HTR-8/SVneo (cell line): ENCODE results near the gene ASMTL.
"Not testable (repeated sequence)": the region's sequence is repeated elsewhere in the genome, so short reads cannot be mapped to it uniquely, and the experiment has no call there.

Source experiments
- DNase-seq: peaks from one replicate; pipeline ENCODE4 v3.0.0; 2011; ENCODE audit warnings: low spot score, mixed read lengths; ENCODE audit not compliant: insufficient read length
- FAIRE-seq: peaks from 2 replicates; lab custom pipeline; 2011; peaks lifted over from hg19 to GRCh38; lab: Jason Lieb, UNC

ASMTL gene

DNA sequence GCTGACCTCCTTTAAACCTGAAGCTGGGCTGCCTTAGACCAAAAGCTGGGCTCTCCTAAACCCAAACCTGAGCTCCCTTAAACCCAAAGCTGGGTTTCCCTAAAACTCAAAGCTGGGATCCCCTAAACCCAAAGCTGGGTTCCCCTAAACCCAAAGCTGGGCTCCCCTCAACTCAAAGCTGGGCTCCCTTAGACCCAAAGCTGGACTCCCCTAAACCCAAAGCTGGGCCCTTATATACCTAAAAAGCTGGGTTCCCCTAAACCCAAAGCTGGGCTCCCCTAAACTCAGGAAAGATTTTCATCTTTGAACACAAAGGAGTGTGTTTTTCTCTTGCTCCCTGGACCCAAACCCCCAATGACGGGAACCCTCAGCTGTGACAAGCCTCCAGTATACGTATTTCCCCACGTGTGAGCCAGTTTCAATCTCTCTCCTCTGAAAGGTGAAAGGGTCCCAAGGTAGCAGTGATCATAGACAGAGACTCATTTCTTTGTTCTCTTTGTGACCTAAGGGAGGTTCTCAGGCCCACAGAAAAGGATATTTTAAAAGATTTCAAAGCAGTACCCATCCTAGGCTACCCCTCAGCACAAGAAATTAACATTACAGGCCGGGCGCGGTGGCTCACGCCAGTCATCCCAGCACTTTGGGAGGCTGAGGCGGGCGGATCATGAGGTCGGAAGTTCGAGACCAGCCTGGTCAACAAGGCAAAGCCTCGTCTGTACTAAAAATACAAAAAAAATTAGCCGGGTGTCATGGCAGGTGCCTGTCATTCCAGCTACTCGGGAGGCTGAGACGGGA is 31.3 kb upstream of the ASMTL start:
- no peak for DNase-seq
- FAIRE-seq, result no peak

DNA sequence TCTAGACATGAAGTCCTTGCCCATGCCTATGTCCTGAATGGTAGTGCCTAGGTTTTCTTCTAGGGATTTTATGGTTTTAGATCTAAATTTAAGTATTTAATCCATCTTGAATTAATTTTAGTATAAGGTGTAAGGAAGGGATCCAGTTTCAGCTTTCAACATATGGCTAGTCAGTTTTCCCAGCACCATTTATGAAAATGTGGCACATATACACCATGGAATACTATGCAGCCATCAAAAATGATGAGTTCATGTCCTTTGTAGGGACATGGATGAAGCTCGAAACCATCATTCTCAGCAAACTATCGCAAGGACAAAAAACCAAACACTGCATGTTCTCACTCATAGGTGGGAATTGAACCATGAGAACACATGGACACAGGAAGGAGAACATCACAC is 29.8 kb upstream of the ASMTL start:
- not testable (repeated sequence) for FAIRE-seq, DNase-seq

DNA sequence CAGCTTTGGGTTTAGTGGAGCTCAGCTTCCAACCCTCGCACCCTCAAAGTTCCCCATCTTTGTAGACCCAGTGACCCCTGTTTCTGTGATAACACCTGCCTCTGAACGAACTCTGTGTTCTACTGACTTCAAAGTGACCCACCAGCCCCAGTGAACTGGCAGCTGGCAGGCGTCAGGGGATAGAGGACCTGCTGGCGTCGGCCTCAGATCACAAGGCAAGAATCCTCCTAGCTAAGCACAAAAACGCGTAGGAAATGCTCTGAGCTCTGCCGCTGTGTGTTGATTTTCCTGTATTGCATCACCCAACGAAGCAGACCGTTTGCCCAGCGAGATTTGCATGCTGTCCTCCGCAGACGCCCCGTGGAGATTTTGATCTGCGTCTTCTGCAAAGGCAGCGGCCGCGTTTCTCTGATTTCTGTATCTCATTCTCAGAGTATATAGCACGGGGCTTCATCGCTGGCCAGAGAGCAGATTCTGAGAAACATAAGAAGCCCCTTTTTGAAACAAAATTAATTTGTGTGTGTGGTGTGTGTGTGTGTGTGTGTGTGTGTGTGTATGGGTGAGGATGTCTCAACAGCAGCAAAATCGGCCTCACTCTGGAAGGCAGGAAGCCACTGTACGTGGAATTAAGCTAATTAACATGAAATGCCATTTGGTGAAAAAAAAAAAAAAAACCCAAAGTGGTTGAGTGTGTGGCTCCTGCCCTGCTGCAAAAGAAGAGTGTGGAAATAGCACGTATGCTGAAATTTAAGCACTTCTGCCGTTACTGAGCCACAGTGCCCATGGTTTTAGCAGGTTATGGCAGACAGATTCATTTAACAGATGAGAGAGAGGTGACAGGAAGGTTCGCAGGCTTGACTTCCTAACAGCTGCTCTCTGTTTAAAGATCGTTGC is 29.2 kb upstream of the ASMTL start:
- FAIRE-seq, result peak; percentile 75
- DNase-seq, result peak; percentile 66

DNA sequence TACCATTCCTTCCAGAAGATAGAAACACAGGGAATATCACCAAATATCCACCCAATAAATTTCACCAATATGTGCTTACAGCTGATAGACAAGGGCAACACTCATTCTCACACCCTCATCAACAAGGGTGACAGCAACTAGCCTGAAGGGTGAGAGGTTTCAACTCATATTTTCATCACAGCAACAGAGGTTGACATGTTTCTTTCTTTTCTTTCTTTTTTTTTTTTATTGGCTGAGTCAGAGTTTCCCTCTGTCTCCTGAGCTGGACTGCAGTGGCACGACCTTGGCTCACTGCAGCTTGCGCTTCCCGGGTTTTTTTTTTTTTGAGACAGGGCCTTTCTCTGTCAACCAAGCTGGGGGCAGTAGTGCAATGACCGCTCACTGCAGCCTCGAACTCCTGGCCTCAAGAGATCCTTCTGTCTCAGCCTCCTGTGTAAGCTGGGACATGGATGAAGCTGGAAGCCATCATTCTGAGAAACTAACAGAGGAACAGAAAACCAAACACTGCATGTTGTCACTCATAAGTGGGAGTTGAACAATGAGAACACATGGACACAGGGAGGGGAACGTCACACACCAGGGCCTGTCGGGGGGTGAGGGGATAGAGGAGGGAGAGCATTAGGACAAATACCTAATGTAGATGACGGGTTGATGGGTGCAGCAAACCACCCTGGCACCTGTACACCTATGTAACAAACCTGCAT is 27.5 kb upstream of the ASMTL start:
- FAIRE-seq (no peak), DNase-seq (no peak)

GRCh38 chrX:1477801-1478458 is 25.2 kb upstream of the ASMTL start:
- DNase-seq (no peak), FAIRE-seq (no peak)

GRCh38 chrX:1477229-1477628 is 24.5 kb upstream of the ASMTL start:
- DNase-seq (no peak), FAIRE-seq (no peak)

DNA sequence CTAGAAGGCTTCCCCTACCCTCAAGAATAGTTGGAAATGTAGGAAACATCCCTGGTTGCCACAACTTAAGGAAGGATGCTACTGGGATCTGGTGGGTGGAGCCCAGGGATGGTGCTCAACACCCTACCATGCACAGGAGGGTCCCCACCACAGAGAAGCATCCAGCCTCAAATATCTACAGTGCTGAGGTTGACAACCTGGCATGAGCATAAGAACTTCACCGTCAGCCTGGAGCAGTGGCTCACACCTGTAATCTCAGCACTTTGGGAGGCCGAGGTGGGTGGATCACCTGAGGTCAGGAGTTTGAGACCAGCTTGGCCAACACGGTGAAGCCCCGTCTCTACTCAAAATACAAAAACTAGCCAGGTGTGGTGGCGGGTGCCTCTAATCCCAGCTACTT is 24.0 kb upstream of the ASMTL start:
- FAIRE-seq (no peak), DNase-seq (no peak)

DNA sequence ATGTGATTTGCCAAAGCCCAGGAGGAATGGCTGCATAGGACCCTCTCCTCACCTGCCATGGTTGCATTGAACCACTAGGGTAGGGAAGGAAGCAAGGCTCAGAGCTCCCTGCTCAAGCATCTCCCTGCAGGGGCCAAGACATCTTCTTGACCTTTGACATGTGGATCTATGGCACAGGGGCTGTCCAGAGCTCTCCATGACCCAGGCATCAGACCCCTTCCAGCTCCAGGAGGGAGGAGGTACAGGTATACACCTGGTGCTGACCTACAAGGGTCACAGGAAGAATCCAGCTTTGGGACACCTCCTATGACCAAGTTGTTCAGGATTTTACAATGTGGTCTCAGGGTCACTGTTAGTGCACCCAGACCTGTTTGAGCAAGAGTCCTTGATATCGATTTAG is 23.2 kb upstream of the ASMTL start:
- DNase-seq (no peak), FAIRE-seq (no peak)

GRCh38 chrX:1475481-1475880 is 22.8 kb upstream of the ASMTL start:
- no peak for DNase-seq
- no peak for FAIRE-seq

DNA sequence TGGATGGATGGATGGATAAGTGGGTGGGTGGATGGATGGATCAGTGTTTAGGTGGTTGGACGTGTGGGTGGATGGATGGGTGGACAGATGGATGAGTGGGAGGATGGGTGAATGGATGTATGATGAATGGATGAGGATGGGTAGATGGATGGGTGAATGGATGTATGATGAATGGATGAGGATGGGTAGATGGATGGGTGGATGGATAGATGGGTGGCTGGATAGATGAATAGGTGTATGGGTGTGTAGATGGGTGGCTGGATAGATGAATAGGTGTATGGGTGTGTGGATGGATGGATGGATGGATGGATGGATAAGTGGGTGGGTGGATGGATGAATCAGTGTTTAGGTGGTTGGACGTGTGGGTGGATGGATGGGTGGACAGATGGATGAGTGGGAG is 21.9 kb upstream of the ASMTL start:
- FAIRE-seq, DNase-seq: not testable (repeated sequence)

- no peak for FAIRE-seq
- DNase-seq, result no peak
Observed at GRCh38 chrX:1472975-1473374, 20.3 kb upstream of the ASMTL start.

DNA sequence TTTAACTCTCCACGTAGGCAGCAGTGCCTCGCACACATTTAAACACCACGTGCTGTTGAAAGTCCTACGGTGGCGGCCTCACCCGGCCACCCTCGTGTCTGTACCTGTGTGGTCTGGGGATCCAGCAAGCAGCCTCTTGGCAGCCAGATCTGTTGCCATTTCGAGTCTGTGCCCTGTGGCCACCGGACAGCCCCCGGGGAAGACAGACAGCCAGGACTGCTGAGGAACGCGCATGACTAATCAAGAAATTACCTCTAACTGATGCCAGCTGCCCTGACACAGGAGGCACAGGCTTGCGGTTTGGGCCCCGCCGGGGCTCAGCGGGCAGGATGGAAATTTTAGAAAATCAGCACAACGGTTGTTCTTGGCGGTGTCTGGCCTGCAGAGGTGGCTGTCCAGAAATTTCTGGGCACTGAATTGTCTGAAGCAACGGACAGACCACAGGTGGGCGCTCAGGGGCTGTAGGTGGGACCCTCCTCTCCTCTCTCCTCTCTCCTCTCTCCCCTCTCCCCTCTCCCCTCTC is 15.6 kb upstream of the ASMTL start:
- FAIRE-seq (peak; percentile 49), DNase-seq (peak; percentile 57)

DNA sequence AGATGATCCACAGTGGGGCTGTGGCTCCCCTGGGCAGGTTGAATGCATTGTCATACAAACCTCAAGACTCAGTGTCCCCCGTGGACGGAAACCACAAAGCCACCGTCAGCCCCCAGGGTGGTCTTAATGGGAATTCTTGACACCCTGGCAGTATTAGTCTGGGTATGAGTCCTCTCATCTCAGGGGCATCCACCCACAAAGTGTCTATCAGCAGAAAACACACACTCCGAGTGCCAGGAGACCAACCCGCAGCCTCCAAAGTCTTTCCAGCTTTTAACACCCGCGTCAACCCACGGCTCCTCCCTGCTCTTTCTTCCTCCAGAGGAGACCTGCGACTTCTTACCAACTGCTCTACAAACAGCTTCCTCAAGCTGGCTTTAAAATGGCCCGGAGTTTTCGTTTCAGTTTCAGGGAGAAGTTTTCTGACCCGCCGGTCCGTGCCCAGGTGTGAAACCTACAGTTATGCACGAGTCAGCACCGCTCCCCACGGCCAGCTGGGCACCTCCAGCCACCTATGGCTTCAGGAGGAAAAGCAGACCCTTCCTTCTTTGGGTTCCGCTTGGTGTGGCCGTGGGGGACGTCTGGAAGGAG is 14.4 kb upstream of the ASMTL start:
- DNase-seq (no peak), FAIRE-seq (no peak)

DNA sequence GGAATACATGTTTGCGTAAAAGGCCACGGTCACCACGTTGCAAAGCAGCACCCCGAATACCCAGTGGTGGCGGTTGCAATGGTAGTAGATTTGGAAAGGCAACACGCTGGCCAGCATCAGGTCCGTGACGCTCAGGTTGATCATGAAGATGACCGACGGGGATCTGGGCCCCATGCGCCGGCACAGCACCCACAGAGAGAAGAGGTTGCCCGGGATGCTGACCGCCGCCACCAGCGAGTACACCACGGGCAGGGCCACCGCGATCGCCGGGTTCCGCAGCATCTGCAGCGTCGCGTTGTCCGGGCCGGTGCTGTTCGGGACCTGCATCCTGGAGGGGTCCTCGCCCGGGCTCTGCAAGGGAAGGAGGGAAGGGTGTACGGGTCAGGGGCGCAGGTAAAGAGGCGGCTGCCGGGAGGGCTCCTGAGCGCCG is 13.5 kb upstream of the ASMTL start:
- no peak for DNase-seq
- no peak for FAIRE-seq

- DNase-seq (no peak), FAIRE-seq (no peak)
Observed at GRCh38 chrX:1465286-1466231, 12.8 kb upstream of the ASMTL start.

GRCh38 chrX:1464971-1465285 is 12.2 kb upstream of the ASMTL start:
- FAIRE-seq, result no peak
- DNase-seq, result no peak

GRCh38 chrX:1464041-1464970 is 11.6 kb upstream of the ASMTL start:
- DNase-seq (no peak), FAIRE-seq (no peak)

DNA sequence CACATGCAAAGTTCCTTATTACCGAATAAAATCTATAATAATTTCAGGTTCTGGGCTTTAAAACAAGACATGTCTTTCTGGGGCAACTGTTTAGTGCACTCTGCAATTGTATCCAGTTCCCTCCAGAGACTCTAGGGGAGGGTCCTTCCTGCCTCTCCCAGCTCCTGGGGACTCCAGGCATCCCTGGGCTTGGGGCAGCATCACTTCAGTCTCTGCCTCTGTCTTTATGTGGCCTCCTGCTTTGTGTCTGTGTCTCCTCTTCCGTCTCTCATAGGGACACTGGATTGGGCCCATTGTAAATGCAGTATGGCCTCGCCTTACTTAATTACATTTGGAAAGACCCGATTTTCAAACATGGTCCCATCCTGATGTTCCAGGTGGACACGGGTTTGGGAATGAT is 10.9 kb upstream of the ASMTL start:
- DNase-seq (no peak), FAIRE-seq (no peak)
